DMS79 (cell line): ENCODE results near the gene ARMC7.
"Not testable (repeated sequence)": the region's sequence is repeated elsewhere in the genome, so short reads cannot be mapped to it uniquely, and the experiment has no call there.

Experiments used
- DNase-seq: peaks from one replicate; lab custom pipeline; 2025; lab: John Stamatoyannopoulos, UW

The ARMC7 gene

GRCh38 chr17:75102385-75102821, 7.4 kb upstream of the ARMC7 start:
- DNase-seq: no peak

GRCh38 chr17:75103601-75104554, 5.9 kb upstream of the ARMC7 start:
- DNase-seq: no peak

DNA sequence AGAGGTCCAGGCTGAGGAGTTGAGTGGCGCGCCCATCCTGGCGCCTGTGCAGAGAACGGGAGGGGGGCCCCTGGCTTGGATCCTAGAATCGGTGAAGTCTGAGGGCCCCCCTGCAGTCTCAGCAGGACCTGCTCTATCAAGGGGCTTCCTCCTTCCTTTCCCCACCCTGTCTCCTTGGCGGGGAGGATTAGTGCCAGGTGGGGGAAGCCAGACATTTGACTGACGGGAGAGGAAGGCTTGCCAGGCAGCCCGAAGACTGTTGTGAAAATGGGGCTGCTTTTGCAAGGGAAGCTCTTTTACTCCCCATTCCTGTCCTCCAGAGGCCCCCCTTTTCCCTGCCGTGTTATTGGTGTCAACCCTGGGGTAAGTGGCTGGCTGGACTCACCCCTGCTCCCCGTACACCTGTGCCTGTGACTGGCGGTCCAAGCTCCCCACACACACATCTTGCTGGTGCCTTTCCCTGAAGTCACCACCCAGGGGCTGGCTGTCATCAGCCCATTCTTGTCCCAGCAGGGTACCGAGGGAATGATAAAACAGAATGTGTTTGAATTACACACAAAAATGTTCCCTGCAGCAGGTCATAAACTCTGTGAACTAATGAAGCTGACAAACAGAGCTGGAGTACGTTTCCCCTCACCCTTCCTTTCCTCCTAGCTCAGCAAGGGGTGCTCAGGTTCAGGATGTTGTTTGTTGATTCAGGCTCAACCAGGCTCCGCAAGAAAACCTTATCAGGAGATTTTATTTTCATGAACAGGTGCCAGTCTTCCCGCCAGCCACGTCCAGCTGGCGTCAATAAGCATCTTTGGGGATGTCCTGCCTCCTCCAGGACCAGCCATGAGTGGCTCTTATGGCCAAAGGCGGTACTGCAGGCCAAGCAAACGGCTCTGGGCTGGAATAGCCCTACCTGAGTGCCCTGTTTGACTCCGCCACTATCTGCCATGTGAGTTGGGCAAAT, 4.4 kb upstream of the ARMC7 start:
- peak; percentile 66 for DNase-seq

GRCh38 chr17:75108193-75108592, 1.6 kb upstream of the ARMC7 start:
- no peak for DNase-seq

DNA sequence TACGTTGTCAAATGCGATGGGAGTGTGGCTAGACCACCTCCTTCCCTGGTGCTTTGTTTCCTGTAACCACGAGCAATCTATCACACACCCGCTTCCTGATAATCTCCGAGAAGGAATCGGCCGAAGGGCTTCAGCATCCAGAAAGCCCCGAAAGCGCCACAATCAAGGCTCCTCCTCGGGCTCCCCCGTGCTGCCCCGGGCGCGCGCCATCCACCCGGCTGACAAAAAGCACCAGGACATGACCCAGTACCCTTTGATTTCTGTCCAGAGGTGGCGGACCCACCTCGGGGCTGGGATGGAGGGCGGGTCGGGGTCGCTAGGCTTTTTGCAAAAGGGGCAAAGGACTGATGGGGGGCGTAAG, 743 bp upstream of the ARMC7 start:
- DNase-seq: no peak

GRCh38 chr17:75110234-75110937, 617 bp downstream of the ARMC7 start:
- no peak for DNase-seq

GRCh38 chr17:75111777-75112335, 2.1 kb downstream of the ARMC7 start:
- no peak for DNase-seq

DNA sequence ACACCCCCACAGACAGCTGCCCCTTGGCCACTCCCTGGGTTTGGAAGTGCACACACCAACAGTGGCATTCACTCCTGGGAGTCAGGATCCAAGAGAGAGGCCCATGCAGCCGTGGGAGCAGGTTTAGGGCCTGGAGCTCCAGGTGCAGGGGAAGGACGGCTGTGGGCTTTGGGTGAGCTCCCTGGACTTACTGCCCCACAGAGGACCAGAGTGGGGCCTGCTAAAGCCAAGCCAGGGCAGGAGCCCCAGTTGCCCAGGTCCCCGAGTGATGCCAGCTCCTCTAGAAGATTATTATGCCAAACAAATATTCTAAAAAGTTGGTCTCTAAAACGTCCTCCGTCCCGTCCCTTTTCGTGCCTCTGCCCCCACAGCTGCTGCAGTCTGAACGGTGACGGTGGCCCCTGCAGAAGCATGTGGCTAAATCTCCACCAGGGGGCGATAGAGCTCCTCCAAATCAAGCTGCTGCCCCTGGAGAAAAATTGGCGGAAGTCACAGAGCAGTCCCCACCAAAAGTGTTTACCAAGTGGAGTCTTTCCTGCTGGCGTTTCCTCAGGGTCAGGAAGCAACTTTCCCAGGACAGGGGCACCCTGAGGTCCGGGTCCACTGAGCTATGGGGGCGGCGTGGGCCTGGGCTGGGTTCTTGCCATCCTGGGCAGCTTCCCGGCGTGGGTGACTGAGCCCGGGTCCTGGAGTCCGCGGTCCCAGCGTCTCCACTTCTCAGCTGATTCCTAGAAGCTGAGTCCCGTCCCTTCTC, 4.2 kb downstream of the ARMC7 start:
- peak; percentile 60 for DNase-seq

- DNase-seq: no peak
Measured at GRCh38 chr17:75114552-75115314, 5.0 kb downstream of the ARMC7 start.

DNA sequence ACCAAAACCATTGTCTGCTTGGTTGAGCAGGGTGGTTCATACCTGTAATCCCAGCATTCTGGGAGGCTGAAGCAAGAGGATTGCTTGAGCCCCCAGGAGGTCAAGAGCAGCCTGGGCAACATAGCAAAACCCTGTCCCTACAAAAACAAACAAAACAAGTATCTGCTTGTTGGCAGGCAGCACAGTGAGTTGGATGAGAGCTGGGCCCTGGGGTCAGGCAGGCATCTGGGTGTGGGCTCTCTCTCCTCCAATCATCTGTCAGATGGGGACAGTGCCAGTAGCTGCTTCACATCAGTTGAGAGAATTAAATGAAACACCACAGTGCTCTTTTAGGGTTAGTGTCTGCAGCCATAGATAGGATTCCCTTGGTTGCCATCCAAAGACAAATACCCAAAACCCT, 5.8 kb downstream of the ARMC7 start:
- DNase-seq: no peak

DNA sequence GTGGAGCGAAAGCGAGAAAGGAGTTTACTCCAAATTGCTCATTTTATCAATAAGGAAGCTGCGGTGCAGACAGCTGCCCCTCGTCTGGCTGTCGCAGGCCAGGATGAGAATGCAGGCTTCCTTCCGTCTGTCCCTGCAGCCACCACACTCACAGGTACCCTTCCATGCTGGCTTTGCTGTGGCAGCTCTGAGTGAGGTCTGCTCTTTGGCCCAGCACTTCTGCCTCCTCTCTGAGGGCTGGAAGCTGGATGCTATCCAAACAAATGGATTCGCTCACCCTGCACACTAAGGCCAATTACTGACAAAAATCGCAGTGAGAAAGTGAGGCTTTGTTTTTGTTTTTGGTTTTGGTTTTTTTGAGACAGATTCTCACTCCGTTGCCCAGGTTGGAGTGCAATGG, 7.0 kb downstream of the ARMC7 start:
- no peak for DNase-seq

- DNase-seq: no peak
Measured at GRCh38 chr17:75118307-75118706, 8.5 kb downstream of the ARMC7 start.

DNA sequence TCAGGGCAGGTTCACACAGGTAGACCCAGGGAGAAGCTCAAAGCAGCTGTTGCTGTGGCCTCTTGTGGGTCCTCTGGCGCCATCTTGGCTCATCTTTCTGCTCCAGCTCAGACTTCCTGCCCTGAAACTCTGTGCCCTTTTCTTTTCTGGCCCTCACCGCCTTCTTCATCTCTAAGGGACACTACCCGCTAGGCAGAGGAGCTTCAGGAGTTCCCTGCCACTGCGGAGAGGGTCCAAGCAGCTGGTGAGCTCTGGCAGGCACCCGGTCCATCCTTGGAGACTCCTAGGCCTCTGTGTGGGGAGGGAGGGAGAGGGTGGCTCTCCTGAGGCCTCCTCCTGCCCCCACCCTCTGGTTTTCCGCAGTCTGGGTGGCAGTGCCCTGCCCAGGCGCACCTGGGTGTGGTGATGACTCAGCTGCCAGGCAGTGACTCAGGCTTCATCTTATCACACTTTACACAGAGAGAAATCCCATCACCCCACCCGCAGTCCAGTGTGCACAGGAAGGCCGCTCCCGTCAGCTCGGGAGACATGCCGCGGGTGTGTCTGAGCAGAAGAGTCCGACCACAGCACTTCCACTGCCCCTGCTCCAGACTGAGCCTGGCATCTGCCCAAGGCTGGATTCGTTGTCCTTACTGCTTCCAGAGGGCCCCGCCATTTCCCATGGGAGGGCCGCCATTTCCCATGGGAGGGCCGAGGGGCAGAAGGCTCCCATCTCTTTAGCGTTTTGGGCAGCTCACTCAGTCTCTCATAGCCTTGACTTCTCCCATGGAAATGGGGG, 14.5 kb downstream of the ARMC7 start:
- no peak for DNase-seq

- no peak for DNase-seq
Measured at GRCh38 chr17:75124819-75125162, 15.0 kb downstream of the ARMC7 start.

- no peak for DNase-seq
Measured at GRCh38 chr17:75125984-75126383, 16.2 kb downstream of the ARMC7 start.

- DNase-seq: no peak
Measured at GRCh38 chr17:75126954-75127353, 17.2 kb downstream of the ARMC7 start.

GRCh38 chr17:75127936-75128335, 18.2 kb downstream of the ARMC7 start:
- DNase-seq: not testable (repeated sequence)

DNA sequence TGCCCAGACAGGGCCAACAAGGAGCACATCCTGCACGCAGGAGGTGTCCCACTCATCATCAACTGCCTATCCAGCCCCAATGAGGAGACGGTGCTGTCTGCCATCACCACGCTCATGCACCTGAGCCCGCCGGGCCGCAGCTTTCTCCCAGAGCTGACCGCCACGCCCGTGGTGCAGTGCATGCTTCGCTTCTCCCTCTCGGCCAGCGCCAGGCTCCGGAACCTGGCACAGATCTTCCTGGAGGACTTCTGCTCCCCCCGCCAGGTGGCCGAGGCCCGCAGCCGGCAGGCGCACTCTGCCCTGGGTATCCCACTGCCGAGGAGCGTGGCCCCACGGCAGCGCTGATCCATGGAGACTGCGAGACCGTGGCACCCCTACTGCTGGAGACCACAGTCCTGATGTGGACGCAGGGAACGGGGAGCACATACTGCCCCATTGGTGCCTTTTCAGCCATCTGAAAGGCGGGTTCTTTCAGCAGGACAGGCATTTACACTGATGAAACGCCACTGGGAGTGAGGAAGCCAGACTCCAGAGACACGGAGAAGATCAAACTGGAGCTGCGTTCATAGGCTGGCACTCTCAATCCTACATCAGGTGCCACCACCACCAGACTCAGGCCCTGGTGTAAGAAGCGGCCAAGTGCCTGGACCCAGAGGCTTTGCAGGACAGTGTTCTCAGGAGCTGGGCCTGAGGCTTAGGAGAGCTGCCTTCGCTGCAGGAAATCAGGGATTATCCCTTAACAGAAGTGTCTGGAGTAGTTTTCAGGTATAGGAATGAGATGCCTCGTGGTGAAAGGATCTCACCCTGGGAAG, 19.1 kb downstream of the ARMC7 start:
- DNase-seq: no peak

- no peak for DNase-seq
Measured at GRCh38 chr17:75129576-75129975, 19.8 kb downstream of the ARMC7 start.
